A549 treated with Hydrocortisone at 1 μM for 4 hours (cell line): ENCODE data around the gene FERMT1. TPM values are rescaled to one million over a fixed set of nuclear protein-coding genes. Genes with fewer than 3 reads are reported as not detected.

Experiments
- total RNA-seq: library from RNA; stranded (reverse); fragments of 200-300 nt; extraction: Qiagen RNA extraction; gene quantifications from 5 replicates; pipeline ENCODE4 v1.2.3, GENCODE V29; 2022

FERMT1 gene, protein sequence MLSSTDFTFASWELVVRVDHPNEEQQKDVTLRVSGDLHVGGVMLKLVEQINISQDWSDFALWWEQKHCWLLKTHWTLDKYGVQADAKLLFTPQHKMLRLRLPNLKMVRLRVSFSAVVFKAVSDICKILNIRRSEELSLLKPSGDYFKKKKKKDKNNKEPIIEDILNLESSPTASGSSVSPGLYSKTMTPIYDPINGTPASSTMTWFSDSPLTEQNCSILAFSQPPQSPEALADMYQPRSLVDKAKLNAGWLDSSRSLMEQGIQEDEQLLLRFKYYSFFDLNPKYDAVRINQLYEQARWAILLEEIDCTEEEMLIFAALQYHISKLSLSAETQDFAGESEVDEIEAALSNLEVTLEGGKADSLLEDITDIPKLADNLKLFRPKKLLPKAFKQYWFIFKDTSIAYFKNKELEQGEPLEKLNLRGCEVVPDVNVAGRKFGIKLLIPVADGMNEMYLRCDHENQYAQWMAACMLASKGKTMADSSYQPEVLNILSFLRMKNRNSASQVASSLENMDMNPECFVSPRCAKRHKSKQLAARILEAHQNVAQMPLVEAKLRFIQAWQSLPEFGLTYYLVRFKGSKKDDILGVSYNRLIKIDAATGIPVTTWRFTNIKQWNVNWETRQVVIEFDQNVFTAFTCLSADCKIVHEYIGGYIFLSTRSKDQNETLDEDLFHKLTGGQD
- total RNA-seq: 14.2 to 18.4 TPM (median 14.7 TPM) in 5 replicates

DNA sequence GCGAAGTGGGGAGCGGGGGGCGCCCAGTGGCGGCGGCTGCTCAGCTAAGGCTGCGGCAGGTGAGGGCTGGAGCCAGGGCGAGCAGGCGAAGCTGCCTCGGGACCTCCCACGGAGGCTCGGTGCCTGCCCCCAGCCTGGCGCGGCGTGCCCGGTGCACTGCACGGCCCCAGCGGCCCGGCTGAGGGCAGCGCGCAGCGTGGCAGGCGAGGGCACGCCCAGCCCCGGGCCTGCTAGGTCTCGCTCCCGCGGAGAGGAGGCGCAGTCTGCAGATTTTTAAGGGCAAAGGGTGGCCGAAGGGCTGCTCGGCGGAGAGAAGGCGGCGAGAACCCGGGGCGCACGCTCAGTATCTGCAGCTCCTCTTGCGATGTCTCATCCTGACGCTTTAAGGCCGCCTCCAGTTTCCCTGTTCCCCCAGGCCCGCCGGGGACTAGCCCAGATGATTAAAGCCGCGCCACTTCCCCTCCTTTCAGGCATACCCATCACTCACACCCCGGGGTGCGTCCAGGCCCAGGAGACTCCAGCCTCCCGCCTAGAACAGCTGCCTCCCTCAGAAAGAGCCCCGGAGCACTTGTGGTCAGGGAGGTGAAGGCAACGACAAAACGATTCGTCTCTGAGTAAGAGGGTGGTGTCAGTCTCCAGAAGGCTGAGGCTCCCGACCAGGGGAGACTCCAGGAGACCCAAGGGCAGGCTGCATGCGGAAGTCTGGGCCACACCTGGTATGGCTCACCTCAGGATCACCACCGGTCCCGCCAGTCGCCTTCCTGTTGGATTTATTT is at the start of gene FERMT1:
Gene FERMT1, minus strand, starts transcription at position 158 of the 776 bp plus-strand sequence. CDS start 3,476 bp downstream, outside the sequence.

DNA sequence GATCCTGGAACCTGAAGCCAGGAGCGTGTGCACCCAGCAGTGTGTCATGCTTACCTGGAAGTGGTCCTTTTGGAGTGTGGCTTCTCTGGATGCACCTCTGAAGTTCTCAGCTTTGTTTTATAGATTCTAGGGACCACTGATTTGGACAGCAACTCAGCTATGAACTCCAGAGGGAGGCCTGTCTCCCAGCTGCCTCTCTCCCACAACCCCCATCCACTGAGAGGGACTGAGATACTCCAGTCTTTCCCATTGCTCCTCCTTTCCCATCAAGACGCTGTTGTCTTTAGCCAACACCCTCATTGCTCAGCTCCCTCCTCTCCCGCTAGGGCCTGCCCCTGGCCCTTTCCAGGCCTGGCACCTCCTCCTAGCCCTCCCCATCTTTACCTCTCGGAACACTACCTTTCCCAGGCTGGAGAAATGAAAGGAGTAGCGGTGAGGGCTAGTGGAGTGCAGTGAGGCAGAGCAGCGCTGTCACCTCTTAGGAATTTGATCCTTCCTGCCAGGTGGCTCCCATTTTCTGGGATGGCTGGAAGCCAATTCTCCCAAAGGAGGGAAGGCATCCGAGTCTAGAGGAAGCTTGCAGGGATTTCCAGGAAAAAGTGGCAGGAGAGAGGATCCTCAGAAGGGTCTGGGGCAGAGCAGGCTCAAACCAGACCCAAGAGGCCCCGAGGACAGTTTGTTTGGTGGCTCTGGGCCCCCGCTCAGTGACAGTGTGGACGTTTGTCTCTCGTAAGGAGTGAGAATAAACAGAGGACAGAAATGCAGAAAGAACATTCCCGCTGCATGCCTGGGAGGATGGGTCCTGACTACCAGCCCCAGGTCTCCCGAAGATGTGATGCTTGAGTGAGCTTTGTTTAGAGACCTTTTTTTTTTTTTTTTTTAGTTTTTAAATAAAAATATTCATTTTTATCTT is 68.8 kb downstream of the FERMT1 start, which contains the start of gene LRRN4:
Gene LRRN4, minus strand, starts transcription at position 285 of the 913 bp plus-strand sequence. CDS start 1,261 bp downstream, outside the sequence.

Other genes starting within 250 kb of the FERMT1 start
- 2.2 to 3.8 TPM (median 3.0 TPM) in 5 replicates for gene CHGB, start 211.5 kb downstream of the FERMT1 start, total RNA-seq
- 53.5 to 65.4 TPM (median 60.5 TPM) in 5 replicates for gene TRMT6, start 172.5 kb downstream of the FERMT1 start, total RNA-seq
- gene MCM8, start 172.4 kb downstream of the FERMT1 start, total RNA-seq: 19.8 to 28.8 TPM (median 23.8 TPM) in 5 replicates
- 59.3 to 81.7 TPM (median 76.1 TPM) in 5 replicates for gene CRLS1, start 116.9 kb downstream of the FERMT1 start, total RNA-seq
- gene LRRN4, start 69.0 kb downstream of the FERMT1 start, total RNA-seq: 0.07 TPM in 1 of 5 replicates, not detected in the others